K562 (cell line): ENCODE results near the gene UGT1A9. TPM values are rescaled to one million over a fixed set of nuclear protein-coding genes. Genes with fewer than 3 reads are reported as not detected.

Experiments used
- ATAC-seq: fragments of 200-7000 bp; cut with Tn5 transposase; 3 replicates; pipeline ENCODE4 v1.9.1; 2020; ENCODE audit warnings: moderate library complexity
- BruUV-seq: library from RNA; stranded (reverse); fragments of 400-500 nt; replicated peaks from 2 replicates; lab custom pipeline; 2021; lab: Mats Ljungman, UMichigan
- CTCF ChIA-PET: fragments of 300-600 bp; formaldehyde crosslinking; extraction: SDS; loops from one replicate; lab custom pipeline; 2021; ENCODE audit warnings: low intra/inter-chr PET ratio; lab: Yijun Ruan, JAX
- POLR2A ChIA-PET: fragments of 300-600, 350-650 bp; sonication (Branson Sonifier 250); formaldehyde crosslinking; extraction: SDS; loops from one replicate; lab custom pipeline; 2021; ENCODE audit warnings: antibody characterized with exemption, inconsistent platforms; lab: Yijun Ruan, JAX
- DNase-seq, 4 experiments: peaks; one replicate each; pipeline versions ENCODE4 v3.0.0 to v3.0.0-alpha.2; 2011 to 2018; ENCODE audit warnings: low spot score in 3 of 4, mixed read lengths in 3 of 4; ENCODE audit errors: extremely low read depth in 1 of 4
- FAIRE-seq: peaks from 2 replicates; lab custom pipeline; 2011; peaks lifted over from hg19 to GRCh38; lab: Jason Lieb, UNC
- H2AFZ ChIP-seq: 2 replicates; pipeline ENCODE4 v1.6.0; 2011; ENCODE audit warnings: low read depth, low read length, control low read depth, inconsistent platforms
- H3K27ac ChIP-seq: fragments of 200-600 bp; 3 replicates; pipeline ENCODE4 v1.8.0; 2011; ENCODE audit warnings: low read depth, mild to moderate bottlenecking, control low read depth, inconsistent platforms, low read length, moderate library complexity, mixed read lengths; ENCODE audit errors: extremely low read depth
- H3K27me3 ChIP-seq, 2 experiments: fragments of 300-600 bp in 1 of 2; 2 replicates in 1 of 2; 3 replicates in 1 of 2; pipeline versions ENCODE4 v1.6.0 to v1.8.0; 2011; ENCODE audit warnings: inconsistent platforms in 2 of 2, low read length in 2 of 2, mild to moderate bottlenecking in 1 of 2, mixed read lengths in 1 of 2, moderate library complexity in 1 of 2; ENCODE audit not compliant: control insufficient read depth in 2 of 2, insufficient read depth in 2 of 2
- H3K36me3 ChIP-seq: fragments of 300-600 bp; 3 replicates; pipeline ENCODE4 v1.8.0; 2011; ENCODE audit warnings: mild to moderate bottlenecking, low read length, inconsistent platforms; ENCODE audit not compliant: control insufficient read depth, insufficient read depth
- H3K4me1 ChIP-seq, 2 experiments: fragments of 200-600 bp in 1 of 2; replicated peaks in 1 of 2; 2 replicates in 1 of 2; 3 replicates in 1 of 2; pipeline versions ENCODE4 v1.5.1 to v1.8.0; 2011; ENCODE audit warnings: inconsistent platforms in 2 of 2, low read length in 2 of 2, mild to moderate bottlenecking in 1 of 2, mixed read lengths in 1 of 2, moderate library complexity in 1 of 2; ENCODE audit not compliant: control insufficient read depth in 2 of 2, insufficient read depth in 2 of 2
- H3K4me2 ChIP-seq: 2 replicates; pipeline ENCODE4 v1.6.1; 2011; ENCODE audit warnings: low read length, control low read depth, inconsistent platforms, mixed read lengths; ENCODE audit not compliant: insufficient read depth
- H3K4me3 ChIP-seq: fragments of 200-600 bp; sonication (generic), shearing (Covaris generic); 2 replicates; pipeline ENCODE4 v1.5.1; 2016; ENCODE audit warnings: control low read depth, inconsistent platforms
- H3K79me2 ChIP-seq: fragments of 200-600 bp; 3 replicates; pipeline ENCODE4 v1.8.0; 2011; ENCODE audit warnings: low read length, inconsistent platforms; ENCODE audit not compliant: control insufficient read depth, insufficient read depth
- H3K9ac ChIP-seq, 2 experiments: 2 replicates each; pipeline versions ENCODE4 v1.6.0 to v1.6.1; 2011; ENCODE audit warnings: low read depth in 2 of 2, low read length in 2 of 2, control low read depth in 1 of 2, inconsistent platforms in 1 of 2, mild to moderate bottlenecking in 1 of 2, mixed read lengths in 1 of 2; ENCODE audit not compliant: insufficient read depth in 1 of 2
- H3K9me1 ChIP-seq: one replicate; pipeline ENCODE4 v1.6.0; 2011; ENCODE audit warnings: inconsistent platforms, mild to moderate bottlenecking, low read length, moderate library complexity; ENCODE audit not compliant: control insufficient read depth, insufficient read depth
- H3K9me3 ChIP-seq: replicated peaks from 2 replicates; pipeline ENCODE4 v1.5.1; 2011; ENCODE audit warnings: low read depth, low read length, inconsistent platforms; ENCODE audit not compliant: control insufficient read depth, insufficient read depth
- H4K20me1 ChIP-seq: replicated peaks from 2 replicates; pipeline ENCODE4 v1.6.1; 2011; ENCODE audit warnings: low read length, inconsistent platforms, mixed read lengths; ENCODE audit not compliant: control insufficient read depth, insufficient read depth
- BRD9 ChIP-seq: fragments of 450-650 bp; IDR thresholded peaks from 2 replicates; pipeline ENCODE4 v1.6.1; 2018; ENCODE audit warnings: low read depth; ENCODE audit not compliant: partially characterized antibody
- CBX2 ChIP-seq: fragments of 200-600 bp; sonication (generic); IDR thresholded peaks from one replicate; pipeline ENCODE4 v1.6.1; 2012; ENCODE audit warnings: mild to moderate bottlenecking, low read length, inconsistent platforms; ENCODE audit not compliant: insufficient read depth, poor library complexity, severe bottlenecking
- CREB3L1 ChIP-seq: fragments of 450-650 bp; IDR thresholded peaks from 2 replicates; pipeline ENCODE4 v1.6.1; 2014; ENCODE audit warnings: low read depth, mild to moderate bottlenecking, moderate library complexity, borderline replicate concordance
- HDGF ChIP-seq: fragments of 450-650 bp; IDR thresholded peaks from 2 replicates; pipeline ENCODE4 v1.6.1; 2016
- KAT8 ChIP-seq: fragments of 450-650 bp; IDR thresholded peaks from 2 replicates; pipeline ENCODE4 v1.6.1; 2016; ENCODE audit warnings: low read depth, mild to moderate bottlenecking
- U2AF2 ChIP-seq: fragments of 200-400 bp; formaldehyde crosslinking; optimal IDR thresholded peaks from 2 replicates; pipeline ENCODE3; 2017; ENCODE audit warnings: low read depth, mild to moderate bottlenecking, low read length
- WGBS: fragments of 100-300 bp; shearing (Covaris generic); methylation state at CpG from one replicate; pipeline ENCODE4 v1.1.6; 2016; ENCODE audit warnings: low coverage, mixed read lengths; ENCODE audit not compliant: insufficient coverage; ENCODE audit errors: missing lambda C conversion rate; 5-methylcytosine and 5-hydroxymethylcytosine counted together
- in situ Hi-C: fragments of 300-500 bp; cut with MboI; formaldehyde crosslinking; loops from 4 replicates; pipeline ENCODE4 v1.15.0; 2018; ENCODE audit warnings: inconsistent platforms, mixed read lengths
- intact Hi-C: fragments of 100-400 bp; cut with micrococcal nuclease; formaldehyde crosslinking; loops from 2 replicates; pipeline ENCODE4 v1.14.2; 2022
- polyA plus RNA-seq, 8 experiments: library from polyadenylated mRNA; depleted of rRNA in 4 of 8; stranded (reverse) in 5 of 8; unstranded in 3 of 8; fragments of >200 nt; fragmentation: Nextera tagmentation in 2 of 8; fragmentation: Illumina TruSeq in 1 of 8; extraction: Ambion mirVana in 2 of 8; extraction: Trizol in 1 of 8; gene quantifications; 2 replicates each; pipeline versions ENCODE4 v1.2.1 to v1.2.3, GENCODE V29; 2011 to 2014; ENCODE audit warnings: inconsistent platforms in 1 of 8, missing spikeins in 1 of 8
- total RNA-seq, 7 experiments: library from RNA; depleted of rRNA in 6 of 7; stranded (reverse); fragments of >200 nt in 6 of 7; fragmentation: Illumina TruSeq in 2 of 7; extraction: Trizol in 2 of 7; gene quantifications; 2 replicates each; pipeline versions ENCODE4 v1.2.1 to v1.2.3, GENCODE V29; 2011 to 2021; ENCODE audit warnings: low replicate concordance in 1 of 7

UGT1A9 gene
- total and polyA plus RNA-seq, 9 of the 15 experiments (the other 6 are each of a cell fraction or from before 2014, with no cell fraction given) = 0.09 TPM; not detected in 8

- TF ChIP-seq HDGF (no peak), BRD9 (no peak), U2AF2 (no peak), CREB3L1 (no peak), CBX2 (no peak), KAT8 (no peak)
- Histone ChIP-seq H3K9me3 (no peaks in the 10 kb centered on the region), H3K27ac (no peak overlapping the region), H3K9me1 (no peaks in the 10 kb centered on the region), H3K9ac (no peak overlapping the region; a peak in 1 of 4 replicates), H3K36me3 (no peaks in the 10 kb centered on the region), H4K20me1 (no peaks in the 10 kb centered on the region; the same call in 1 of the 2 replicates), H3K27me3 (peaks cover 2 to 58% of the 10 kb centered on the region in 2 experiments; a peak in 4 of 5 replicates), H3K4me1 (no peaks in the 10 kb centered on the region; a peak in 1 of 5 replicates), H3K4me2 (no peak overlapping the region), H3K4me3 (no peak overlapping the region), H2AFZ (no peak overlapping the region), H3K79me2 (no peaks in the 10 kb centered on the region)
- BruUV-seq = no TSS peak
- ATAC-seq (no peak), DNase-seq (no peak), FAIRE-seq (no peak)
- CTCF ChIA-PET = no interaction called here
- in situ Hi-C loops (no loop called here), intact Hi-C loops (no loop called here)
- 16% methylated on average over 9 of the region's 11 CpGs for WGBS
- POLR2A ChIA-PET = interaction anchor here (0.6 kb wide), 1 partner anchor 20 kb away, joined by 3 read pairs; no protein-coding TSS in a partner anchor
These were observed 146.4 kb downstream of the UGT1A9 start for GRCh38 chr2:233817995-233818638.
